T-helper 2 cell treated with Interferon-gamma antibody and Interleukin-4, amounts not matched to agents 5 μg/mL and 100 μg/mL, for 36 hours (primary cell): ENCODE measurements around the gene SCYL3.
"Not testable (repeated sequence)": the region's sequence is repeated elsewhere in the genome, so short reads cannot be mapped to it uniquely, and the experiment has no call there.

Source experiments
- DNase-seq: peaks from one replicate; pipeline ENCODE4 v3.0.0; 2021; ENCODE audit warnings: low spot score
- H3K27ac Mint-ChIP-seq: one replicate; pipeline ENCODE4 v1.8.0; 2021; ENCODE audit warnings: mild to moderate bottlenecking, mixed read lengths
- H3K27me3 Mint-ChIP-seq: one replicate; pipeline ENCODE4 v1.8.0; 2021; ENCODE audit warnings: low read depth, mixed read lengths
- H3K36me3 Mint-ChIP-seq: one replicate; pipeline ENCODE4 v1.8.0; 2021; ENCODE audit warnings: low read depth, mixed read lengths
- H3K4me1 Mint-ChIP-seq: one replicate; pipeline ENCODE4 v1.8.0; 2021; ENCODE audit warnings: low read depth, mixed read lengths
- H3K4me3 Mint-ChIP-seq: one replicate; pipeline ENCODE4 v1.8.0; 2022; ENCODE audit warnings: mild to moderate bottlenecking, moderate library complexity, mixed read lengths
- H3K9me3 Mint-ChIP-seq: one replicate; pipeline ENCODE4 v1.8.0; 2021; ENCODE audit warnings: mixed read lengths

The SCYL3 gene

DNA sequence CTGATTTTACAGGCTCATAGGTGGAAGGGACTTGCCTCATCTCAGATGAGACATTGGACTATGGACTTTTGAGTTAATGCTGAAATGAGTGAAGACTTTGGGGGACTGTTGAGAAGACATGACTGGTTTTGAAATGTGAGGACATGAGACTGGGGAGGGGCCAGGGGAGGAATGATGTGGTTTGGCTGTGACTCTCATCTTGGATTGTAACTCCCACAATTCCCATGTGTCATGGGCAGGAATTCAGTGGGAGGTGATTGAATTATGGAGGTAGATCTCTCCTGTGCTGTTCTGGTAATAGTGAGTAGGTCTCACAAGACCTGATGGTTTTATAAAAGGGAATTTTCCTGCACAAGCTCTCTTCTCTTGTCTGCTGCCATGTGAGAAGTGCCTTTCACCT, 20.8 kb downstream of the SCYL3 start:
- Mint-ChIP-seq H3K4me1 (peaks cover 12% of the 10 kb centered on the region), H3K27ac (no peak overlapping the region), H3K9me3 (peaks cover 12% of the 10 kb centered on the region), H3K36me3 (peaks cover 74% of the 10 kb centered on the region), H3K27me3 (no peaks in the 10 kb centered on the region), H3K4me3 (no peak overlapping the region)
- DNase-seq = no peak

DNA sequence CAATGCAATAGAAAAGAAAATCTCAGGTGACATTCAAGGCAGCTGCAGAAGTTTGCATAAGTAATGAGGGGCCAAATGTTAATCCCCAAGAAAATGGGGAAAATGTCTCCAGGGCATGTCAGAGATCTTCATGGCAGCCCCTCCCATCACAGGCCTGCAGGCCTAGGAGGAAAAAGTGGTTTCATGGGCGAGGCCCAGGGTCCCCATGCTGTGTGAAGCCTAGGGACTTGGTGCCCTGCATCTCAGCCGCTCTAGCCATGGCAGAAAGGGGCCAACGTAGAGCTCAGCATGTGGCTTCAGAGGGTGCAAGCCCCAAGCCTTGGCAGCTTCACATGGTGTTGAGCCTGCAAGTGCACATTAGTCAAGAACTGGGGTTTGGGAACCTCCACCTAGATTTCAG, 21.7 kb downstream of the SCYL3 start:
- peaks cover 12% of the 10 kb centered on the region for H3K4me1 Mint-ChIP-seq
- H3K9me3 Mint-ChIP-seq = peaks cover 12% of the 10 kb centered on the region
- not testable (repeated sequence) for H3K4me3 Mint-ChIP-seq, H3K27ac Mint-ChIP-seq, H3K27me3 Mint-ChIP-seq, DNase-seq
- H3K36me3 Mint-ChIP-seq = peaks cover 75% of the 10 kb centered on the region

DNA sequence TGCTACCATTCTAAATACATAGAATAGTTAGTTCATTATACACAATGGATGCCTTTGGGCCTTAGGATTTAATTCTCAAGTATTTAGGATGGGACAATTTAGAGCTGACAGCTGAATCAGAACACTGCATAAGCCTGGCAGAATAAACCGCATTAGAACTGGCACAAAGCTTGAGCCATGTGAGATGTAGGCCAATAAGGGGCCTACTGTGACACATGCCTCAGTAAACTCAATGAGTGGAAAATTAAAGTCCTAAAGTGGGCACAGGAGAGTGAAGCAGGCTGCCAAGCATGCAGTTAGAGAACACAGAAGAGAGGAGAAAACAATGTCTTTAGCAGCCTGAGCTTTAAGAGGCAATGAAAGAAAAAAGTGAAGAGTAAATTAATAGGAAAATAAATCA, 24.3 kb downstream of the SCYL3 start:
- Mint-ChIP-seq H3K4me1 (peaks cover 12% of the 10 kb centered on the region), H3K4me3 (no peak overlapping the region), H3K36me3 (peaks cover 77% of the 10 kb centered on the region), H3K27me3 (no peaks in the 10 kb centered on the region), H3K27ac (no peak overlapping the region), H3K9me3 (peaks cover 12% of the 10 kb centered on the region)
- DNase-seq = no peak

DNA sequence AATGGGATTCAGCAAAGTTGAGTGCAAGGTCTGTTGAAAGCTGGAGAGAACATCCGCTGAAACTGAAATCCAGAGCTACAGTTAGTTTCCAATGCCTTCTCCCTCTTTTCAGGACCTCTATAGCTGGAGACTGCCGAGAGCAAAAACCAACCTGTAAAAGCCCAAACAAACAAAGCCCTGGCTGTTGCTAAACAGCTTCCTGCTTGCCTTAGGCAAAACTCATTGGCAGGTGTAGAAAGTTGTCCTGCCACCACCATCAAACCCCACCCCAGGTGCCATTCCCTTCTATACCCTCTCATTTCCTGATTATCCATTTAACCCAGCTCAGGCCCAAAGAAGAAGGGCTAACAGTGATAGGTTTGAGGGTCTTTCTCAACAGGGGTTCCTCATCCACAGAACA, 24.7 kb downstream of the SCYL3 start:
- H3K27me3 Mint-ChIP-seq = no peaks in the 10 kb centered on the region
- no peak overlapping the region for H3K4me3 Mint-ChIP-seq
- DNase-seq = no peak
- peaks cover 7% of the 10 kb centered on the region for H3K4me1 Mint-ChIP-seq
- no peak overlapping the region for H3K27ac Mint-ChIP-seq
- H3K36me3 Mint-ChIP-seq = peaks cover 76% of the 10 kb centered on the region
- H3K9me3 Mint-ChIP-seq = peaks cover 12% of the 10 kb centered on the region

DNA sequence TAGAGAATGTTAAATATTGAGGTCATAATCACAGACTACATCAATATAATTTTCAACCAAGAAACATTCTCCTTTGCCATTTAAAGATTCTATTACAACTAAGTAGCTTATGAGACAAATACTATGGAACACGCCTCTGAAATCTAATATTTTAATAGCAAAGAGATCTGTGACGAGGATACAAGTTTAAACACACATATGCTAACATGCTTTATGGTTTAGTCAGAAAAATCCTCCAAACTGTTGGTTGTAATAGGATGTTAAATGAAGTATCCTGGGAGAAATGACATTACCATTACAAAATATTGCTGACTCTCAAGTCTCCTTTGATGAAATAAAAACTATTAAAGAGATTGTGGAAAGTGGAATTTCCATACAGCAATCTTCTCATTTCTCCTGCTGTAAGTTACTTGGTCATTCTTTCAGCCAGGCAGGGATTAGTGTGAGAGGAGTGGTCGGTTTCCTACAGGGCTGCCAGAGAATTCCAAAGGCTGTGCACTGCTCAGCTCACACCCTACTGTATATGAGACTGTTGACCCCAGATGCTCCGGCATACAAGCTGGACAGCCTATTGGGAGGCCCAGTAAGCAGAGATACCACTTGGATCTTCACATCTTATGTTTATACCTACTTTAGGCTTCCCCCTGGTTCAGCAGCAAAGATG, 26.6 kb downstream of the SCYL3 start:
- no peak for DNase-seq
- Mint-ChIP-seq H3K36me3 (peaks cover 70% of the 10 kb centered on the region), H3K9me3 (peaks cover 7% of the 10 kb centered on the region), H3K4me1 (no peaks in the 10 kb centered on the region), H3K27me3 (no peaks in the 10 kb centered on the region), H3K4me3 (no peak overlapping the region), H3K27ac (no peak overlapping the region)

DNA sequence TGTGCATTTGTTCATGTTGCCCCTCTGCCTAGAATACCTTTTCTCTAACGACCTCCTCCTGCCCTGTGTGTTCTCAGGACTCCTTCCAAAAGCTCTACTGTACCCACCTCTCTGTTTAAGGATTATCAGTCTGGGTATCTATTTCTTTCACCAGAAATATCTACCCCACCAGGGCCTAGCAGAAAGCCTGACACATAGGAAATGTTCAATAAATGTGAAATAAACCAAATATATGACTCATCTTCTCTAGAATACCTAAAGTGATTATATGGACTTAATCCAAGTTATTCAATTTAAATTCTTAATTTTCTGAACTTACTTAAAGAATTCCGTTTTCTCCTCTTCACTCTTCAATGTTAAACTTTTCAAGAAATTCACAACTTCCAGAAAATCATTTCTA, 27.1 kb downstream of the SCYL3 start:
- Mint-ChIP-seq H3K4me3 (no peak overlapping the region), H3K36me3 (peaks cover 67% of the 10 kb centered on the region), H3K4me1 (no peaks in the 10 kb centered on the region), H3K9me3 (peaks cover 1% of the 10 kb centered on the region), H3K27ac (no peak overlapping the region), H3K27me3 (no peaks in the 10 kb centered on the region)
- no peak for DNase-seq

DNA sequence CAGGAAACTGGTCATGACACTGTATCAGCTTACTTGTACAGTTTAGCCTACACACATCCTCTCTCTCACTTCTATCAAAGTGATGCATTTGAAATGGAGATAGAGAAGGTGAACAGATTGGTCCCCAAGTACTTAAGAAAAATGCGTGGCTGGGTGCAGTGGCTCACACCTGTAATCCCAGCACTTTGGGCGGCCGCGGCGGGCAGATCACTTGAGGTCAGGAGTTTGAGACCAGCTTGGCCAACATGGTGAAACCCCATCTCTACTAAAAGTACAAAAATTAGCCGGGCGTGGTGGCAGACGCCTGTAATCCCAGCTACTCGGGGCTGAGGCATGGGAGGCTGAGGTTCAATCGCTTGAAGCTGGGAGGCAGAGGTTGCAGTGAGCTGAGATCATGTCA, 29.2 kb downstream of the SCYL3 start:
- not testable (repeated sequence) for H3K27ac Mint-ChIP-seq, H3K4me1 Mint-ChIP-seq, H3K9me3 Mint-ChIP-seq, DNase-seq, H3K4me3 Mint-ChIP-seq, H3K27me3 Mint-ChIP-seq
- H3K36me3 Mint-ChIP-seq = peaks cover 62% of the 10 kb centered on the region

DNA sequence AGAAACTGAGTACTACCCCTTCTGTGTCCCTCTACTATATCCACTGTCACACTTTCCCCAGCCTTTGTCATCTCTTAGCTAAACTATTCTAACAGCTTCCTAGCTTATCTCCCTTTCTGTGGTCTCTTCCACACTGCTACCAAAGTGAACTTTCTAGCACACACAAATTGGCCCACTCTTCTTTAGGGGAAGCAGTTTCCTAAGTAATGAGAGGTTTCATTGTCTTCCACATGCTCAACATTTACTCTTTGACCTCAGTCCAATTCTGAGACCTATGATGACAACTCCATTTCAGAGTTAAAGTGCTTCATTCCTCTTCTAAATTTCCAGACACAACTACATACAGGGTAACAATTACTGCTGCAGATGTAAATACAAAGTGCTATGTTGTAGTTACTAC, 32.9 kb downstream of the SCYL3 start:
- no peak for DNase-seq
- Mint-ChIP-seq H3K9me3 (no peaks in the 10 kb centered on the region), H3K36me3 (peaks cover 56% of the 10 kb centered on the region), H3K27me3 (no peaks in the 10 kb centered on the region), H3K4me1 (peaks cover 13% of the 10 kb centered on the region), H3K4me3 (no peak overlapping the region), H3K27ac (peak overlapping the region; percentile 0)

DNA sequence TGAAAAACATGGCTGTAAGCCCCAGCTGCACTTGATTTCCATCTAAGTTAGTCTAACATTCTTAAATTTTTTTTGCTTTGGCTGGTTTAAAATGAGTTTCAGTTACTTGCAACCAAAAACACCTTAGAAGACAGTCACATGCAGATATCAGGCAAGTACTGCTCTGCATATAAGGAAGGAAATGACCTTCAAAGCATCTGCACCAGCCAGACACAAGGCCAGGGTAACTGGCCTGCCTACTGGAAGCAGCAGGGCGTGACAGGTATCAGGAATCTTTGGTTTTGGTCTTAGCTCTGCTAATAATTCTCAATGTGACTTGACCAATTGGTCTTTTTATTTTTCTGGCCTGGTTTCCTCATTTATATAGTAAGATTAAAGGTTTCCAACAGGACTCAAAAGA, 33.5 kb downstream of the SCYL3 start:
- peaks cover 56% of the 10 kb centered on the region for H3K36me3 Mint-ChIP-seq
- no peak overlapping the region for H3K27ac Mint-ChIP-seq
- no peaks in the 10 kb centered on the region for H3K9me3 Mint-ChIP-seq
- DNase-seq = no peak
- H3K4me3 Mint-ChIP-seq = no peak overlapping the region
- H3K4me1 Mint-ChIP-seq = peaks cover 13% of the 10 kb centered on the region
- no peaks in the 10 kb centered on the region for H3K27me3 Mint-ChIP-seq

DNA sequence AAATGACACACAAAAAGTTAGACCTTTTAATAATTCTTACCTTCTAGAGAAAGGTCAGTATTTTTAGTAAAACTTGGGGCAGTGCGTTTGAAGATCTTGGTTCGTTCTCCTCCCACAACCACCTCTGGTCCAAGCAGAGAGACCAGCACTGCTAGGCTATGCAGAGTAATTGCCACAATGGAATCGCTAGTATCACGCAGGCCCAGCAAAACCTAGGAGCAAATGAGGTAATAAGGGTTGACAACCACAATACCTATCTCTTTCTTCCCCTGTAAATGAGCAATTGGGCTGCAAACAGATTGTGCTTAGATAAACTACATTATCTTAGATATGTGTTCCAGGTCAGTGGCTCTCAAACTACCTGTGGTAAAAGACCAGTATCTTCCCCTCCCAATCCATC, 34.7 kb downstream of the SCYL3 start:
- H3K4me1 Mint-ChIP-seq = peaks cover 13% of the 10 kb centered on the region
- no peaks in the 10 kb centered on the region for H3K27me3 Mint-ChIP-seq
- no peak for DNase-seq
- H3K9me3 Mint-ChIP-seq = no peaks in the 10 kb centered on the region
- no peak overlapping the region for H3K27ac Mint-ChIP-seq
- H3K36me3 Mint-ChIP-seq = peaks cover 59% of the 10 kb centered on the region
- no peak overlapping the region for H3K4me3 Mint-ChIP-seq

DNA sequence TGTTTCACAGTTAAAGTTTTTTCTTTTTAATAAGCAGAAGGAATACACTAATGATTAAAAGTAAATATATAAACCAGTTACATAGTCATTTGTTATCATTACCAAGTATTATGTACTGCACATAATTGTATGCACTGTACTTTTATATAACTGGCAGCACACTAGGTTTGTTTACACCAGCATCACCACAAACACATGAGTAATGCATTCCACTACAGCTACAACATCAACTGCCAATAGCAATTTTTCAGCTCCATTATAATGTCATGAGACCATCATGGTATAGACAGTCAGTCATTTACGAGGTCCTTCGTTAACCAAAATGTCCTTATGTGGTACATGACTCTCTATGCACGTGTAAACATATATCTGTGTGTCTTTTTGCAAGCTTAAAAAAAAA, 35.2 kb downstream of the SCYL3 start:
- no peak for DNase-seq
- Mint-ChIP-seq H3K36me3 (peaks cover 59% of the 10 kb centered on the region), H3K4me3 (no peak overlapping the region), H3K9me3 (no peaks in the 10 kb centered on the region), H3K27me3 (no peaks in the 10 kb centered on the region), H3K27ac (no peak overlapping the region), H3K4me1 (peaks cover 13% of the 10 kb centered on the region)

DNA sequence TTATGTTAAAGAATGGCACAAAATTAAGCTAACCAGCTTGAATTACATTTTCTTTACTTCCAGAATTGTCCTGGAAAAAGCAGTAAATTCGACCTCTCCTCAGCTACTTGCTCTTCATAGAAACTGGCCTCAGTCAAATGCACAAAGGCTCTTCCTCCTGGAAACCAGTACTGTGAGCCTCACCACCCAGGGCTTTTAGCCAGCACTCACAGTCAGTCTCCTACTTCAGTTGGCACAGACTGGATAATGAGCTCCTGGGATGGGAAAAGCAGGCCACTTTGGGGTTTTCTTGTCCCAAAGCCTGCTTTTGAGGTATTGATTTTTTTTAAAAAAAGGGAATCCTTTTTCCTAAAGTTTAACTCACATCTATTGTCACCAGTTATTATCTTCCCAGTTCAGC, 40.4 kb downstream of the SCYL3 start:
- DNase-seq = no peak
- H3K4me3 Mint-ChIP-seq = no peak overlapping the region
- H3K27me3 Mint-ChIP-seq = no peaks in the 10 kb centered on the region
- peaks cover 59% of the 10 kb centered on the region for H3K36me3 Mint-ChIP-seq
- peak overlapping the region; percentile 63 for H3K27ac Mint-ChIP-seq
- H3K4me1 Mint-ChIP-seq = peaks cover 2% of the 10 kb centered on the region
- H3K9me3 Mint-ChIP-seq = no peaks in the 10 kb centered on the region

DNA sequence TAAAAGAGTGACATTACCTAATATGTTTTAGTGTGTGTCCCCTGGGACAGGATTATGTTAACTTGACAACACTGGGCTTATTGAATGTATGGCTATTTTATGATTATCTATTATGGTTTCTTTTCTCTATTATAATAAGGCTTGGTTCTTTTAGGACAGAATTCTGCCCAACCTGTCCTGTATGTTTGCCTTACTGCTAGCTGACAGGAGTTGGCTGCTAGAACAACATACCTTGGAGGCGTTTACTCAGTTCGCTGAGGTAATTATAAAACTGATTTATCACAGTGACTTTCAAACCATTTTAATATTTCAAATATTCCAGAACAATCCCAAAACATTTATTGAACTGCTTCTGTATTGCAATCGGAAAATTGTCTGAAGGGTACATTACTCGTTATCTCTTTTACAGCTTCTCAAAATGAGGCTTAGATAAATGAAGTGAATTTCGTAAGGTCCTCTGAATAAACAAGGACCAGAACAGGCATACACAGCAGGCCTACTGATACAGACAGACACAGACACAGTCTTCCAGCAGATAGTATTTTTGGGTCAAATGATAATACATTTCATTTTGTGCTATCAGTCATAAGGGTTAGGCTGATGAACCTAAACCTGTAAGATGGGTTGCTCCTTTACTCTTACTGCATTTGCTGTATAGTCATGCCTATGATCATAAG, 44.2 kb downstream of the SCYL3 start:
- no peak overlapping the region for H3K4me3 Mint-ChIP-seq
- H3K36me3 Mint-ChIP-seq = peaks cover 67% of the 10 kb centered on the region
- H3K27ac Mint-ChIP-seq = no peak overlapping the region
- no peaks in the 10 kb centered on the region for H3K9me3 Mint-ChIP-seq
- H3K27me3 Mint-ChIP-seq = no peaks in the 10 kb centered on the region
- H3K4me1 Mint-ChIP-seq = no peaks in the 10 kb centered on the region
- DNase-seq = no peak

DNA sequence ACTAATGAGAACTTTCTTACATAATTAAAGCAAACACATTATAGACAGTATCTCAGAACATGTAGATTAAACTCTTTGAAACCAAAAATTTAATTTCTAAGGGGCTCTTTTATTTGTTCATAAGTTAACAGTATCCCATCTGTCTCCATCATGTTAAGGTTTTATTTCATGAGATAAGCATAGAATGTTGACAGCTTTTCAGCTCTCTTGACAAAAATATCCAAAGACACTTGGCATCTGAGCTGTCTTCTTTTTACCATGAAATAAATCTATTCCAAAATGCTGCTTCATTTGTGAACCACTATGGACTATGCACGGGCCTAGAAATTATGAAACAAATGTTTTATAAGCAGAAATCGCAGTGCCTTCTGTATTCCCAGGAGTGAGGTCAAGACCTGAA, 45.2 kb downstream of the SCYL3 start:
- Mint-ChIP-seq H3K27ac (no peak overlapping the region), H3K36me3 (peaks cover 64% of the 10 kb centered on the region), H3K9me3 (no peaks in the 10 kb centered on the region)

More for the DNA sequence above, 45.2 kb downstream of the SCYL3 start:
- no peak for DNase-seq
- Mint-ChIP-seq H3K27me3 (no peaks in the 10 kb centered on the region), H3K4me1 (no peaks in the 10 kb centered on the region), H3K4me3 (no peak overlapping the region)
